ENCODE results near the gene PLEKHA7.

- TF ChIP-seq, protein P1, sequence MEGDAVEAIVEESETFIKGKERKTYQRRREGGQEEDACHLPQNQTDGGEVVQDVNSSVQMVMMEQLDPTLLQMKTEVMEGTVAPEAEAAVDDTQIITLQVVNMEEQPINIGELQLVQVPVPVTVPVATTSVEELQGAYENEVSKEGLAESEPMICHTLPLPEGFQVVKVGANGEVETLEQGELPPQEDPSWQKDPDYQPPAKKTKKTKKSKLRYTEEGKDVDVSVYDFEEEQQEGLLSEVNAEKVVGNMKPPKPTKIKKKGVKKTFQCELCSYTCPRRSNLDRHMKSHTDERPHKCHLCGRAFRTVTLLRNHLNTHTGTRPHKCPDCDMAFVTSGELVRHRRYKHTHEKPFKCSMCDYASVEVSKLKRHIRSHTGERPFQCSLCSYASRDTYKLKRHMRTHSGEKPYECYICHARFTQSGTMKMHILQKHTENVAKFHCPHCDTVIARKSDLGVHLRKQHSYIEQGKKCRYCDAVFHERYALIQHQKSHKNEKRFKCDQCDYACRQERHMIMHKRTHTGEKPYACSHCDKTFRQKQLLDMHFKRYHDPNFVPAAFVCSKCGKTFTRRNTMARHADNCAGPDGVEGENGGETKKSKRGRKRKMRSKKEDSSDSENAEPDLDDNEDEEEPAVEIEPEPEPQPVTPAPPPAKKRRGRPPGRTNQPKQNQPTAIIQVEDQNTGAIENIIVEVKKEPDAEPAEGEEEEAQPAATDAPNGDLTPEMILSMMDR (IDR thresholded peaks at IDR 0.05; ENCODE audit: insufficient read depth, low read length) = no peak
- TF ChIP-seq POLR2AphosphoS5 (IDR thresholded peaks at IDR 0.05; ENCODE audit: low read depth) (no peak), GABPA (IDR thresholded peaks at IDR 0.05; ENCODE audit: low read depth) (no peak)
Observed at GRCh38 chr11:16966930-16967671, 47.1 kb downstream of the PLEKHA7 start.
